Peyer's patch (tissue), 4 donors: Measurements from ENCODE around the gene NT5C3A.

Source experiments
- POLR2A ChIP-seq, 2 donors: fragments of 450-650 bp; IDR thresholded peaks; one replicate each; pipeline ENCODE4 v1.5.1; 2017; ENCODE audit warnings: antibody characterized with exemption in 2 of 2, mild to moderate bottlenecking in 2 of 2, moderate library complexity in 2 of 2
- TF ChIP-seq, protein P1 (sequence below), 6 experiments: fragments of 450-650 bp in 4 of 6; fragments of 200-600 bp in 2 of 6; sonication (generic) in 1 of 6; IDR thresholded peaks; one replicate each; pipeline ENCODE4 v1.5.1; 2017 to 2019; ENCODE audit warnings: antibody characterized with exemption in 6 of 6, mild to moderate bottlenecking in 3 of 6, moderate library complexity in 1 of 6

GRCh38 chr7:33039257-33039902, 23.2 kb downstream of the NT5C3A start:
- TF ChIP-seq, protein P1, sequence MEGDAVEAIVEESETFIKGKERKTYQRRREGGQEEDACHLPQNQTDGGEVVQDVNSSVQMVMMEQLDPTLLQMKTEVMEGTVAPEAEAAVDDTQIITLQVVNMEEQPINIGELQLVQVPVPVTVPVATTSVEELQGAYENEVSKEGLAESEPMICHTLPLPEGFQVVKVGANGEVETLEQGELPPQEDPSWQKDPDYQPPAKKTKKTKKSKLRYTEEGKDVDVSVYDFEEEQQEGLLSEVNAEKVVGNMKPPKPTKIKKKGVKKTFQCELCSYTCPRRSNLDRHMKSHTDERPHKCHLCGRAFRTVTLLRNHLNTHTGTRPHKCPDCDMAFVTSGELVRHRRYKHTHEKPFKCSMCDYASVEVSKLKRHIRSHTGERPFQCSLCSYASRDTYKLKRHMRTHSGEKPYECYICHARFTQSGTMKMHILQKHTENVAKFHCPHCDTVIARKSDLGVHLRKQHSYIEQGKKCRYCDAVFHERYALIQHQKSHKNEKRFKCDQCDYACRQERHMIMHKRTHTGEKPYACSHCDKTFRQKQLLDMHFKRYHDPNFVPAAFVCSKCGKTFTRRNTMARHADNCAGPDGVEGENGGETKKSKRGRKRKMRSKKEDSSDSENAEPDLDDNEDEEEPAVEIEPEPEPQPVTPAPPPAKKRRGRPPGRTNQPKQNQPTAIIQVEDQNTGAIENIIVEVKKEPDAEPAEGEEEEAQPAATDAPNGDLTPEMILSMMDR (IDR thresholded peaks at IDR 0.05), result no peak
- no peak for TF ChIP-seq POLR2A (IDR thresholded peaks at IDR 0.05)
